K562 (cell line): Measurements from ENCODE around the gene PRSS56. TPM values are rescaled to one million over a fixed set of nuclear protein-coding genes. Genes with fewer than 3 reads are reported as not detected.

Experiments used
- ATF1 ChIP-seq, 2 experiments: fragments of 450-650 bp in 1 of 2; IDR thresholded peaks; 2 replicates each; pipeline ENCODE4 v1.6.1; 2016; ENCODE audit warnings: missing compliant biosample characterization in 1 of 2, missing genetic modification characterization in 1 of 2
- CBFA2T2 ChIP-seq: fragments of 450-650 bp; conservative IDR thresholded peaks from 2 replicates; pipeline ENCODE4 v1.6.1; 2017; ENCODE audit warnings: mild to moderate bottlenecking
- CBX1 ChIP-seq: sonication (generic); IDR thresholded peaks from 2 replicates; pipeline ENCODE4 v1.6.1; 2016; ENCODE audit warnings: antibody characterized with exemption, low read depth, mild to moderate bottlenecking
- CBX2 ChIP-seq: fragments of 200-600 bp; sonication (generic); IDR thresholded peaks from one replicate; pipeline ENCODE4 v1.6.1; 2012; ENCODE audit warnings: mild to moderate bottlenecking, low read length, inconsistent platforms; ENCODE audit not compliant: insufficient read depth, poor library complexity, severe bottlenecking
- CXXC5 ChIP-seq: fragments of 250-450 bp; sonication (Bioruptor Pico); IDR thresholded peaks from 2 replicates; pipeline ENCODE4 v1.8.0; 2022; ENCODE audit warnings: inconsistent platforms, mild to moderate bottlenecking, moderate library complexity
- MAFF ChIP-seq: IDR thresholded peaks from 2 replicates; pipeline ENCODE4 v1.6.1; 2012; ENCODE audit warnings: low read length, improper control_type of control experiment
- NFIC ChIP-seq: fragments of 450-650 bp; IDR thresholded peaks from 2 replicates; pipeline ENCODE4 v1.6.1; 2017; ENCODE audit warnings: mild to moderate bottlenecking, inconsistent platforms
- NR2C2 ChIP-seq, 2 experiments: fragments of 200-800 bp in 1 of 2; sonication (Bioruptor generic) in 1 of 2; sonication (generic) in 1 of 2; formaldehyde crosslinking in 1 of 2; IDR thresholded peaks; 2 replicates each; pipeline versions ENCODE4 v1.6.1 to v1.8.0; 2016 to 2022; ENCODE audit warnings: mild to moderate bottlenecking in 1 of 2, missing compliant biosample characterization in 1 of 2, missing genetic modification characterization in 1 of 2, missing genetic modification reagents in 1 of 2
- POLR2AphosphoS5 ChIP-seq: IDR thresholded peaks from 2 replicates; pipeline ENCODE4 v1.6.1; 2011; ENCODE audit warnings: mild to moderate bottlenecking, low read depth, low read length, moderate library complexity; ENCODE audit not compliant: control insufficient read depth, insufficient read depth
- RFX5 ChIP-seq: IDR thresholded peaks from 2 replicates; pipeline ENCODE4 v1.6.1; 2011; ENCODE audit warnings: low read depth, mild to moderate bottlenecking, improper control_type of control experiment, low read length
- SMAD1 ChIP-seq: fragments of 150-350 bp; IDR thresholded peaks from 2 replicates; pipeline ENCODE4 v1.6.1; 2014; ENCODE audit warnings: low read length, low read depth; ENCODE audit not compliant: partially characterized antibody
- SMAD4 ChIP-seq: fragments of 250-450 bp; sonication (Bioruptor Pico); conservative IDR thresholded peaks from 2 replicates; pipeline ENCODE4 v1.8.0; 2021; ENCODE audit warnings: inconsistent platforms, mild to moderate bottlenecking, moderate library complexity
- SUPT5H ChIP-seq: fragments of 450-650 bp; IDR thresholded peaks from 2 replicates; pipeline ENCODE4 v1.6.1; 2016
- TCFL5 ChIP-seq: fragments of 250-450 bp; sonication (Bioruptor Pico); conservative IDR thresholded peaks from 2 replicates; pipeline ENCODE4 v1.6.1; 2021; ENCODE audit warnings: mild to moderate bottlenecking, moderate library complexity, matching md5 sums
- polyA plus RNA-seq, 8 experiments: library from polyadenylated mRNA; depleted of rRNA in 4 of 8; stranded (reverse) in 5 of 8; unstranded in 3 of 8; fragments of >200 nt; fragmentation: Nextera tagmentation in 2 of 8; fragmentation: Illumina TruSeq in 1 of 8; extraction: Ambion mirVana in 2 of 8; extraction: Trizol in 1 of 8; gene quantifications; 2 replicates each; pipeline versions ENCODE4 v1.2.1 to v1.2.3, GENCODE V29; 2011 to 2014; ENCODE audit warnings: inconsistent platforms in 1 of 8, missing spikeins in 1 of 8
- total RNA-seq, 7 experiments: library from RNA; depleted of rRNA in 6 of 7; stranded (reverse); fragments of >200 nt in 6 of 7; fragmentation: Illumina TruSeq in 2 of 7; extraction: Trizol in 2 of 7; gene quantifications; 2 replicates each; pipeline versions ENCODE4 v1.2.1 to v1.2.3, GENCODE V29; 2011 to 2021; ENCODE audit warnings: low replicate concordance in 1 of 7
- TF ChIP-seq, protein P1 (sequence below): IDR thresholded peaks from 3 replicates; pipeline ENCODE4 v1.6.1; 2011; ENCODE audit warnings: borderline replicate concordance, mild to moderate bottlenecking, moderate library complexity; ENCODE audit not compliant: insufficient read length; ENCODE audit errors: extremely low read depth
- TF ChIP-seq, protein P2 (sequence below): fragments of 250-450 bp; sonication (Bioruptor Pico); IDR thresholded peaks from 2 replicates; pipeline ENCODE4 v1.5.0; 2022; ENCODE audit warnings: mild to moderate bottlenecking
- TF ChIP-seq, protein P3 (sequence below): fragments of 200-800 bp; sonication (Bioruptor generic); IDR thresholded peaks from 2 replicates; pipeline ENCODE4 v1.6.1; 2017; ENCODE audit warnings: missing genetic modification characterization, missing compliant biosample characterization
- TF ChIP-seq, protein P4 (sequence below), 2 experiments: fragments of 450-650 bp; conservative IDR thresholded peaks; 2 replicates each; pipeline ENCODE4 v1.6.1; 2017; ENCODE audit warnings: mild to moderate bottlenecking in 2 of 2, moderate library complexity in 2 of 2

Gene PRSS56
- total and polyA plus RNA-seq, 9 of the 15 experiments (the other 6 are each of a cell fraction or from before 2014, with no cell fraction given) = not detected

DNA sequence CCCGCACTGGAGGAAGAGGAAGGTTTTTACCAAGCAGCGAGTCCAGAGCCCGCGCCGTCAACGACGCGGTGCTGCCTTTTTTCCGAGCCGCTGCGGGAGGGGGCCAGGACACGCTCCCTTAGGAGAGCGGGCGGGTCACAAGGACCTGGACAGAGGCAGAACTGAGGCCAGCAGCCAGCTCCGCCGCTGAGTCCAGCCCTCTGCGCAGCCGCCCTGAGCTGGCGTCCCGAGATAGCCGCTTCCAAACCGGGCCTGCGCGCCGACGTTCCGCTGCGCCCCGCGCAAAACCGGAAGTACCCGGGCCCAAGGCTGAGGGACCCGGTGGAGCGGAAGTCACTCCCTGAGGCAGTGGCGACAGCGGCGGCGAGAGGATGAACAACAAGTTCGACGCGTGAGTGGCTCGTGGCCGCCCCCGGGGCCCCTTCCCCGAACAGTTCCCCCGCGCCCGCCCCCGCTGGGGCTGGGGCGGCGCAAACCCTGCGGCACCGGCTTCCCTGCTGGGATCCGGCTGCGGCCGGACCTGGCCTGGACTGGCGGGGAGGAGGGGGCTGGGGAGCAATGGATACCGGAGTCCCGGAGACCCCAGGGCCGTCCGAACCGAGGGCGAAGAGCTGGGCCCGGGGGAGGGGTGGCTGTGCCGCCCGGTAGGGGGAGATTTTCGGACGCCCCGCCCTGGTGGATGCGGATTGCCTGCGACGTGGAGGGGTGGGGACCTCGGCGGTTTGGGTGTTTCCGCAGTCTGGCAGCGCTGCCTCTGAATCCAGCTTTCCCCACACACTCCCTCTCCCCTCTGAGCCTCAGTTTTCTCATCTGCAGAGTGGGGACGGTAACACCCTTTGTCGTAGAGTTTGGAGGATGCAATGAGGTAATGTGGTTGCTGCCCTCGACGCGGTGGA is 30.4 kb downstream of the PRSS56 start, which contains the start of the genes EIF4E2 and TIGD1 (continued):
- TF ChIP-seq, protein P1, sequence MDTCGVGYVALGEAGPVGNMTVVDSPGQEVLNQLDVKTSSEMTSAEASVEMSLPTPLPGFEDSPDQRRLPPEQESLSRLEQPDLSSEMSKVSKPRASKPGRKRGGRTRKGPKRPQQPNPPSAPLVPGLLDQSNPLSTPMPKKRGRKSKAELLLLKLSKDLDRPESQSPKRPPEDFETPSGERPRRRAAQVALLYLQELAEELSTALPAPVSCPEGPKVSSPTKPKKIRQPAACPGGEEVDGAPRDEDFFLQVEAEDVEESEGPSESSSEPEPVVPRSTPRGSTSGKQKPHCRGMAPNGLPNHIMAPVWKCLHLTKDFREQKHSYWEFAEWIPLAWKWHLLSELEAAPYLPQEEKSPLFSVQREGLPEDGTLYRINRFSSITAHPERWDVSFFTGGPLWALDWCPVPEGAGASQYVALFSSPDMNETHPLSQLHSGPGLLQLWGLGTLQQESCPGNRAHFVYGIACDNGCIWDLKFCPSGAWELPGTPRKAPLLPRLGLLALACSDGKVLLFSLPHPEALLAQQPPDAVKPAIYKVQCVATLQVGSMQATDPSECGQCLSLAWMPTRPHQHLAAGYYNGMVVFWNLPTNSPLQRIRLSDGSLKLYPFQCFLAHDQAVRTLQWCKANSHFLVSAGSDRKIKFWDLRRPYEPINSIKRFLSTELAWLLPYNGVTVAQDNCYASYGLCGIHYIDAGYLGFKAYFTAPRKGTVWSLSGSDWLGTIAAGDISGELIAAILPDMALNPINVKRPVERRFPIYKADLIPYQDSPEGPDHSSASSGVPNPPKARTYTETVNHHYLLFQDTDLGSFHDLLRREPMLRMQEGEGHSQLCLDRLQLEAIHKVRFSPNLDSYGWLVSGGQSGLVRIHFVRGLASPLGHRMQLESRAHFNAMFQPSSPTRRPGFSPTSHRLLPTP = no peak
- TF ChIP-seq, protein P2, sequence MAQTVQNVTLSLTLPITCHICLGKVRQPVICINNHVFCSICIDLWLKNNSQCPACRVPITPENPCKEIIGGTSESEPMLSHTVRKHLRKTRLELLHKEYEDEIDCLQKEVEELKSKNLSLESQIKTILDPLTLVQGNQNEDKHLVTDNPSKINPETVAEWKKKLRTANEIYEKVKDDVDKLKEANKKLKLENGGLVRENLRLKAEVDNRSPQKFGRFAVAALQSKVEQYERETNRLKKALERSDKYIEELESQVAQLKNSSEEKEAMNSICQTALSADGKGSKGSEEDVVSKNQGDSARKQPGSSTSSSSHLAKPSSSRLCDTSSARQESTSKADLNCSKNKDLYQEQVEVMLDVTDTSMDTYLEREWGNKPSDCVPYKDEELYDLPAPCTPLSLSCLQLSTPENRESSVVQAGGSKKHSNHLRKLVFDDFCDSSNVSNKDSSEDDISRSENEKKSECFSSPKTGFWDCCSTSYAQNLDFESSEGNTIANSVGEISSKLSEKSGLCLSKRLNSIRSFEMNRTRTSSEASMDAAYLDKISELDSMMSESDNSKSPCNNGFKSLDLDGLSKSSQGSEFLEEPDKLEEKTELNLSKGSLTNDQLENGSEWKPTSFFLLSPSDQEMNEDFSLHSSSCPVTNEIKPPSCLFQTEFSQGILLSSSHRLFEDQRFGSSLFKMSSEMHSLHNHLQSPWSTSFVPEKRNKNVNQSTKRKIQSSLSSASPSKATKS = no peak
- TF ChIP-seq NR2C2 (CRISPR knock-in tag; IDR thresholded peaks at IDR 0.05) (peak; percentile 15; the same call in 1 of the 2 replicates), NR2C2 (tag; IDR thresholded peaks at IDR 0.05) (peak; percentile 82), POLR2AphosphoS5 (peak; percentile 71), TCFL5 (no peak), CXXC5 (peak; percentile 89), MAFF (no peak), SMAD4 (CRISPR knock-in tag) (0 out of 2 replicates have a peak, but pooled peaks have one; percentile 48), SMAD1 (no peak), CBX1 (peak; percentile 75), SUPT5H (peak; percentile 84), CBX2 (no peak), RFX5 (no peak), NFIC (no peak), ATF1 (CRISPR knock-in tag; IDR thresholded peaks at IDR 0.05) (no peak), ATF1 (tag; IDR thresholded peaks at IDR 0.05) (peak; percentile 76), CBFA2T2 (no peak)
- TF ChIP-seq, protein P3, sequence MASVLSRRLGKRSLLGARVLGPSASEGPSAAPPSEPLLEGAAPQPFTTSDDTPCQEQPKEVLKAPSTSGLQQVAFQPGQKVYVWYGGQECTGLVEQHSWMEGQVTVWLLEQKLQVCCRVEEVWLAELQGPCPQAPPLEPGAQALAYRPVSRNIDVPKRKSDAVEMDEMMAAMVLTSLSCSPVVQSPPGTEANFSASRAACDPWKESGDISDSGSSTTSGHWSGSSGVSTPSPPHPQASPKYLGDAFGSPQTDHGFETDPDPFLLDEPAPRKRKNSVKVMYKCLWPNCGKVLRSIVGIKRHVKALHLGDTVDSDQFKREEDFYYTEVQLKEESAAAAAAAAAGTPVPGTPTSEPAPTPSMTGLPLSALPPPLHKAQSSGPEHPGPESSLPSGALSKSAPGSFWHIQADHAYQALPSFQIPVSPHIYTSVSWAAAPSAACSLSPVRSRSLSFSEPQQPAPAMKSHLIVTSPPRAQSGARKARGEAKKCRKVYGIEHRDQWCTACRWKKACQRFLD (CRISPR knock-in tag) = no peak
- TF ChIP-seq, protein P4, sequence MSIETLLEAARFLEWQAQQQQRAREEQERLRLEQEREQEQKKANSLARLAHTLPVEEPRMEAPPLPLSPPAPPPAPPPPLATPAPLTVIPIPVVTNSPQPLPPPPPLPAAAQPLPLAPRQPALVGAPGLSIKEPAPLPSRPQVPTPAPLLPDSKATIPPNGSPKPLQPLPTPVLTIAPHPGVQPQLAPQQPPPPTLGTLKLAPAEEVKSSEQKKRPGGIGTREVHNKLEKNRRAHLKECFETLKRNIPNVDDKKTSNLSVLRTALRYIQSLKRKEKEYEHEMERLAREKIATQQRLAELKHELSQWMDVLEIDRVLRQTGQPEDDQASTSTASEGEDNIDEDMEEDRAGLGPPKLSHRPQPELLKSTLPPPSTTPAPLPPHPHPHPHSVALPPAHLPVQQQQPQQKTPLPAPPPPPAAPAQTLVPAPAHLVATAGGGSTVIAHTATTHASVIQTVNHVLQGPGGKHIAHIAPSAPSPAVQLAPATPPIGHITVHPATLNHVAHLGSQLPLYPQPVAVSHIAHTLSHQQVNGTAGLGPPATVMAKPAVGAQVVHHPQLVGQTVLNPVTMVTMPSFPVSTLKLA (conservative IDR thresholded peaks at IDR 0.05) = peak; percentile 73 to 88
